RWPE2 (cell line): Measurements from ENCODE around the gene SYNPO2L.
A peak's percentile ranks its signal among the peaks of the same experiment; 100 is the strongest.
"Not testable (repeated sequence)": the region's sequence is repeated elsewhere in the genome, so short reads cannot be mapped to it uniquely, and the experiment has no call there.

Experiments used
- ATAC-seq: fragments of 200-7000 bp; cut with Tn5 transposase; 3 replicates; pipeline ENCODE4 v1.9.1; 2021; ENCODE audit warnings: low read depth
- DNase-seq: peaks from one replicate; pipeline ENCODE4 v3.0.0-alpha.2; 2020; ENCODE audit warnings: low spot score
- H3K27ac ChIP-seq: fragments of 450-650 bp; 2 replicates; pipeline ENCODE4 v1.5.1; 2017; ENCODE audit warnings: mild to moderate bottlenecking; ENCODE audit not compliant: poor library complexity, severe bottlenecking
- H3K27me3 ChIP-seq: fragments of 250-450 bp; sonication (Bioruptor Pico); 2 replicates; pipeline ENCODE4 v1.5.1; 2021; ENCODE audit warnings: mild to moderate bottlenecking, moderate library complexity; ENCODE audit not compliant: insufficient read depth, poor library complexity, severe bottlenecking
- H3K36me3 ChIP-seq: fragments of 250-450 bp; sonication (Bioruptor Pico); 2 replicates; pipeline ENCODE4 v1.5.1; 2020; ENCODE audit warnings: low read depth, mild to moderate bottlenecking, moderate library complexity
- H3K4me1 ChIP-seq: fragments of 250-450 bp; sonication (Bioruptor Pico); 2 replicates; pipeline ENCODE4 v1.5.1; 2021; ENCODE audit warnings: mild to moderate bottlenecking, moderate library complexity; ENCODE audit not compliant: insufficient read depth, poor library complexity, severe bottlenecking
- H3K4me3 ChIP-seq: fragments of 250-450 bp; sonication (Bioruptor Pico); 2 replicates; pipeline ENCODE4 v1.5.1; 2021; ENCODE audit warnings: mild to moderate bottlenecking, moderate library complexity; ENCODE audit not compliant: severe bottlenecking
- H3K9me3 ChIP-seq: fragments of 250-450 bp; sonication (Bioruptor Pico); 2 replicates; pipeline ENCODE4 v1.5.1; 2021; ENCODE audit warnings: mild to moderate bottlenecking, moderate library complexity; ENCODE audit not compliant: severe bottlenecking
- CTCF ChIP-seq: fragments of 450-650 bp; IDR thresholded peaks from one replicate; pipeline ENCODE4 v1.5.1; 2017; ENCODE audit warnings: mild to moderate bottlenecking, moderate library complexity; ENCODE audit not compliant: poor library complexity, severe bottlenecking

SYNPO2L gene

GRCh38 chr10:73666153-73666809 lies 10.5 kb upstream of the SYNPO2L start:
- not testable (repeated sequence) for ATAC-seq, H3K36me3 ChIP-seq, H3K27me3 ChIP-seq, H3K4me3 ChIP-seq, DNase-seq, H3K4me1 ChIP-seq, H3K27ac ChIP-seq, H3K9me3 ChIP-seq

DNA sequence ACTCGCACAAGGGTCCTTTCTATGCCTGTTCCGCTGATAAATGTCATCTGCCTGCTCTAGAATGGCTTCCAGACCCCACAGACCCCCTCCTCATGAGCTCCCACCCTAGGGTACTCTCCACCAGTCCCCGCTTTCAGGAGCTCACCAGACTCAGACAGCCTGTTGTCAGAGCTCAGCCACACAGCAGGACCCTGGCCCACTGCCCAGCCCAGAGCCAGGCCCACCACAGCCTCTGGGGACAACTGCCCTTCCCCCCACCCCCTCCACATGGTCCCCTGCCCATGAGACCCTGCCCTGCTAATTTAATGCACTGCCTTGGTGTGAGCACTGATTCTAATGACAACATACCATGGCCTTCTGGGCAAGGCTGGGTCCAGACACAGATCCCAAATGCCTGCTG lies 9.8 kb upstream of the SYNPO2L start:
- H3K4me3 ChIP-seq, ATAC-seq, H3K27ac ChIP-seq, H3K4me1 ChIP-seq, H3K9me3 ChIP-seq, H3K36me3 ChIP-seq, DNase-seq, H3K27me3 ChIP-seq: not testable (repeated sequence)

DNA sequence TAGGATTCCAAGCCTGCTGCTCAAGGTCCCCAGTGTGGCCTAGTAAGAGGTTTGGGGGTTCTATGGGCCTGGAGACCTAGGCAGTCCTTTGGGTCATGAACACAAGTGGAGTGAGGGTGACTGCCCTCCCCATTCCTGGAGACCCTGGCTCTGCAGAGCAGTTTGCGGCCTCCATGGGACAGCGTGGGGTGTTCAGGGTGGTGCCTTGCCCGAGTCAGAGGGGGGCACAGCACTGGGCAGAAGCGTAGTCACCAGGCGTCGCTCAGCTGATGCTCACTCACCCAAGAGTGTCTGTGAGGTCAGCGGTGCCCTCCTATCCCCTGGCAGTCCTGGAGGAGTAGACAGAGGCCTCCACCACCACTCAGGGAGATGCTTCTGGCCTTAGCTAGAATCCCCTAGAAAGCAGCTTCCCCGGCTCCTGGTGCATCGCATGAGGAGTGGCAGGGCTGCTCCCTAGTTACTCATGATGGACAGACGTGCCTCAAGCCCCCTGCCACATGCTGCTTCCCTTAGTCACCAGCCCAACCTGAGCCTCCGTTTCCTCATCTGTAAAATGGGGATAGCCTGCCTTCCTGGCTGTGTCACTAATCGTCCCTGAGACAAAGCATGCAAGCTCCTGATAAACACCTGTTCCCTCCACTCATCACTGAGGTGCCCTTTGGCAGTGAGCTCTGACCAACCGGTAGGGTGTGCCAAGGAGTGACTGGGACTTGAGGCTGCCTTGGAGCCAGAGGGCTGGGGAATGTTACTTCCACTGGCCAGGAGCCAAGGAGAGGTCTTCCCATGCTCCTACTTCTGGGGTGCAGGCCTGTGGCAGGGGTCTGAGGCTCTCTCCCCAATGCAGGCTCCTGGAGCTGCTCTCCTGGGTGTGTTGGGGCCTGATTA lies 8.6 kb upstream of the SYNPO2L start:
- not testable (repeated sequence) for H3K27me3 ChIP-seq, H3K27ac ChIP-seq, H3K4me3 ChIP-seq, H3K9me3 ChIP-seq, H3K4me1 ChIP-seq, H3K36me3 ChIP-seq, DNase-seq, ATAC-seq

GRCh38 chr10:73663621-73664020 lies 7.8 kb upstream of the SYNPO2L start:
- DNase-seq, H3K27ac ChIP-seq, H3K4me1 ChIP-seq, H3K27me3 ChIP-seq, H3K36me3 ChIP-seq, ATAC-seq, H3K9me3 ChIP-seq, H3K4me3 ChIP-seq: not testable (repeated sequence)

DNA sequence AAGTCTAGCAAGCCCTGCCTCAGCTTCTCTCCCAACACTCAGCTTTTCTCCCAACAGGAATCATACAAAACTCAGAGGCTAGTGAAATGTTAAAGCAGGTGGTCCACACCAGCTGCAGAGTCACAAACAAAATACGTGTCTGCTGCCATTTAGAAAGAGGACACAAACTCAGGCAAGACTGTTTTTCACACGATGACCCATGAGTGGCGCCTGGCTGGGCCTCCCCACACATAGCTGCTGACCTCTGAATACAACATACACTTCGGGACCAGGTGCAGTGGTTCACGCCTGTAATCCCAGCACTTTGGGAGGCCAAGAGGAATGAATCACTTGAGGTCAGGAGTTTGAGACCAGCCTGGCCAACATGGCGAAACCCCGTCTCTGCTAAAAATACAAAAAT lies 6.9 kb upstream of the SYNPO2L start:
- not testable (repeated sequence) for ATAC-seq, H3K36me3 ChIP-seq, H3K9me3 ChIP-seq, H3K27me3 ChIP-seq, H3K27ac ChIP-seq, DNase-seq, H3K4me3 ChIP-seq, H3K4me1 ChIP-seq

DNA sequence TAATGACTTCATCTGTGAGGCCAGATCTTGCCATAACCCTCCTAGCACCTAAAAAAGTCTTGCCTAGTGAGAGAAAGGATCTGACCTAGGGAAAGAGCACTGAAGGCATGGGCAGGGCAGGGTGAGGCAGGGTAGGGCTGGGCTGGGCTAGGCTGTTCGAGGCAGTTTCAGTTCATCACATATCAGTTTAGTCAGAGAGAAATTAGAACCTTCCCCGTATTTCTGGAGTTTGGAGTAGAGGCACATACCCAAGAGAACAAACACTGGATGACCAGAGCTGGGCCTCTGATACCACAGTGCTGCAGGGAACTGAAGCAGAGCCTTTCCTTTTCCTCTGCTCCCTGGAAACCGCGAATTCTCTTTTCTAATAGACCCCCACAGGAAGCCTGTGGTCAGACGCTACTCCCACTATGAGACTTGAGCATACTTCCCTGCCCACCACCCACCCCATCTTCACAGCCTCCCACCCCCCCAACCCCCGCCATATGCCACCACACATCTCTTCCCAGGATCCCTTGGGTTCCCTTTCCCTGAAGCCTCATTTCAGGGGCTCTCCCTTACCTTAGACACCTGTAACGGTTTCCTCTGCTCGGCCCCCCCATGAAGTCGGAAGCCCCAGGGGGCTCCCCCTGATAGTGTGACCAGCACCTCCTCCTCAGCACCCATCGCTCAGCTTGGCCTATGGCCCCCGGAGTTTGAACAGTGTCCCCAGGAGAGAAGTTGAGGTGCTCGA lies 406 bp downstream of the SYNPO2L start:
- TF ChIP-seq CTCF = no peak
- DNase-seq (no peak), ATAC-seq (no peak)
- H3K27ac ChIP-seq = no peak overlapping the region
- no peaks in the 10 kb centered on the region for H3K27me3 ChIP-seq
- H3K9me3 ChIP-seq = no peaks in the 10 kb centered on the region
- no peaks in the 10 kb centered on the region for H3K36me3 ChIP-seq
- no peaks in the 10 kb centered on the region for H3K4me1 ChIP-seq
- no peak overlapping the region for H3K4me3 ChIP-seq

DNA sequence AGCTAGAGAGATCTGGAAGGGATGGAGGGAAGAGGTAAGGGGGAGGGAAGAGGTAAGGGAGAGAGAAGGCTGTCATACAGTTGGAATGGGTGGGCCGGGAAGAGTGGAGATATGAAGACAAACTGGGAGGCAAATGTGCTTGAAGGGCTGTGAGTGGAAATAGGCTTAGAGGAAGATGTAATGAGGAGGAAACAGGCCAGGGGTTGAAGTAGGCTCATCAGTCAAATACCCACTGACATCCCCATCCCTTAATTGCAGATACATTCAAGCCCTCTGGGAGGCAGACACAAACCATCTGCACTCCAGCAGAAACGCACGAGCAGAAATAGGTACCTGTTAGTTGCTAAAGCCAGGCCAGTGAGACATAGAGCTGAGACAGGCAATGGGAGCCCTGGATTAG lies 2.1 kb downstream of the SYNPO2L start:
- H3K9me3 ChIP-seq = no peaks in the 10 kb centered on the region
- DNase-seq (no peak), ATAC-seq (no peak; the same call in 2 of the 3 replicates)
- no peak overlapping the region for H3K4me3 ChIP-seq
- H3K36me3 ChIP-seq = no peaks in the 10 kb centered on the region
- H3K27me3 ChIP-seq = no peaks in the 10 kb centered on the region
- H3K27ac ChIP-seq = no peak overlapping the region
- no peaks in the 10 kb centered on the region for H3K4me1 ChIP-seq
- peak; percentile 13 for TF ChIP-seq CTCF
